ENCODE results near the gene DIAPH3. TPM values are rescaled to one million over a fixed set of nuclear protein-coding genes. Genes with fewer than 3 reads are reported as not detected.
"Not testable (repeated sequence)": the region's sequence is repeated elsewhere in the genome, so short reads cannot be mapped to it uniquely, and the experiment has no call there.

The DIAPH3 gene
- total and polyA plus RNA-seq, 10 donors, result 0.07 to 4.1 (median 1.4) TPM

- H3K9me3 ChIP-seq, result no peaks in the 10 kb centered on the region
- no peak overlapping the region for H3K27ac ChIP-seq
- no peaks in the 10 kb centered on the region for H3K4me1 ChIP-seq
- no peaks in the 10 kb centered on the region for H3K36me3 ChIP-seq
- H3K4me3 ChIP-seq, result no peak overlapping the region
- no peak for DNase-seq
- intact Hi-C loops (cut with DNase I; ENCODE audit: low total_unique reads), result no loop called here
- no peak for TF ChIP-seq POLR2AphosphoS5 (IDR thresholded peaks at IDR 0.05)
- no peak for TF ChIP-seq POLR2A (IDR thresholded peaks at IDR 0.05)
- TF ChIP-seq CTCF (IDR thresholded peaks at IDR 0.05 in 8 of 11, conservative IDR thresholded peaks at IDR 0.05 in 3 of 11), result no peak
- no peaks in the 10 kb centered on the region for H3K27me3 ChIP-seq (replicated peaks in 1 of 7)
- WGBS, 5 donors, result 95 to 100% (median 97%) methylated on average over 2 of the region's 2 CpGs
These were observed 72.2 kb downstream of the DIAPH3 start for GRCh38 chr13:60091573-60091972.

- TF ChIP-seq POLR2A (IDR thresholded peaks at IDR 0.05), result no peak
- no peak for TF ChIP-seq POLR2AphosphoS5 (IDR thresholded peaks at IDR 0.05)
- no peak for TF ChIP-seq CTCF (IDR thresholded peaks at IDR 0.05 in 8 of 11, conservative IDR thresholded peaks at IDR 0.05 in 3 of 11)
These were observed 73.2 kb downstream of the DIAPH3 start for GRCh38 chr13:60090574-60090973.

GRCh38 chr13:60083780-60084179, 79.9 kb downstream of the DIAPH3 start:
- H3K27me3 ChIP-seq (replicated peaks in 1 of 7); H3K36me3 ChIP-seq; intact Hi-C loops (cut with DNase I; ENCODE audit: low total_unique reads); H3K4me3 ChIP-seq; H3K9me3 ChIP-seq; H3K4me1 ChIP-seq; DNase-seq; H3K27ac ChIP-seq: not testable (repeated sequence)
- 90 to 98% (median 95%) methylated on average over 2 of the region's 2 CpGs for WGBS, 5 donors

More at GRCh38 chr13:60090574-60090973, 73.2 kb downstream of the DIAPH3 start:
- no peaks in the 10 kb centered on the region for H3K9me3 ChIP-seq
- no peak overlapping the region for H3K4me3 ChIP-seq
- no peaks in the 10 kb centered on the region for H3K4me1 ChIP-seq
- intact Hi-C loops (cut with DNase I; ENCODE audit: low total_unique reads), result no loop called here
- H3K36me3 ChIP-seq, result no peaks in the 10 kb centered on the region
- no peak overlapping the region for H3K27ac ChIP-seq
- no peak for DNase-seq
- no peaks in the 10 kb centered on the region for H3K27me3 ChIP-seq (replicated peaks in 1 of 7)

- 97 to 100% (median 98%) methylated on average over 1 of the region's 1 CpG for WGBS, 5 donors
- H3K27me3 ChIP-seq (replicated peaks in 1 of 7), result no peaks in the 10 kb centered on the region
- no peaks in the 10 kb centered on the region for H3K9me3 ChIP-seq
- H3K4me1 ChIP-seq, result no peaks in the 10 kb centered on the region
- H3K27ac ChIP-seq, result no peak overlapping the region
- intact Hi-C loops (cut with DNase I; ENCODE audit: low total_unique reads), result no loop called here
- no peaks in the 10 kb centered on the region for H3K36me3 ChIP-seq
- no peak overlapping the region for H3K4me3 ChIP-seq
- DNase-seq, result no peak
- TF ChIP-seq CTCF (IDR thresholded peaks at IDR 0.05 in 8 of 11, conservative IDR thresholded peaks at IDR 0.05 in 3 of 11), result no peak
- TF ChIP-seq POLR2A (IDR thresholded peaks at IDR 0.05), result no peak
- TF ChIP-seq POLR2AphosphoS5 (IDR thresholded peaks at IDR 0.05), result no peak
These were observed 82.9 kb downstream of the DIAPH3 start for GRCh38 chr13:60080850-60081249.

- Histone ChIP-seq H3K4me3 (no peak overlapping the region), H3K27me3 (replicated peaks in 1 of 7) (no peaks in the 10 kb centered on the region), H3K9me3 (no peaks in the 10 kb centered on the region), H3K27ac (no peak overlapping the region), H3K36me3 (no peaks in the 10 kb centered on the region), H3K4me1 (no peaks in the 10 kb centered on the region)
- TF ChIP-seq CTCF (IDR thresholded peaks at IDR 0.05 in 8 of 11, conservative IDR thresholded peaks at IDR 0.05 in 3 of 11) (no peak), POLR2AphosphoS5 (IDR thresholded peaks at IDR 0.05) (no peak), POLR2A (IDR thresholded peaks at IDR 0.05) (no peak)
- WGBS, 5 donors, result 95 to 100% (median 96%) methylated on average over 1 of the region's 1 CpG
- DNase-seq, result no peak
- intact Hi-C loops (cut with DNase I; ENCODE audit: low total_unique reads), result no loop called here
These were observed 85.5 kb downstream of the DIAPH3 start for GRCh38 chr13:60078226-60078625.

All from spleen (tissue), 11 donors.